ENCODE data around the gene FOXK1.

The FOXK1 gene

DNA sequence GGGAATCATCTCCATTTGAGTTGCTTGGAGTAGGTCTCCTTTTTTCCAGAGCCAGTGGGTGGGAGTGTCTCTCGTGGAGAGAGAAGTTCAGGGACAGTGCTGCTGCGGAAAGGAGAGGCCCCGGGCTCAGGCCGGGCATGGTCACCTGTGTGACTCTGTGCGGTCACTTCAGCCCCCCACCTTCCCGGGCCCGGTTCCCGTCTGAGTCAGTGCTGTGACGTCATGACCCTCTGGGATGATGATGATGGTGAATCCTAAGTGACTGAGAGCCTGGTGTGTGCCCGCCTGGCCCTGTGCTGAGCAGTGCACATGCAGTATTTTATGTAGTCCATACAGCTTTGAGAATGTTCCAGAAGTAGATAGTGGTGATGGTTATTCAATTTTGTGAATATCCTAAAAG is 60.8 kb downstream of the FOXK1 start:
- TF ChIP-seq, protein P1, sequence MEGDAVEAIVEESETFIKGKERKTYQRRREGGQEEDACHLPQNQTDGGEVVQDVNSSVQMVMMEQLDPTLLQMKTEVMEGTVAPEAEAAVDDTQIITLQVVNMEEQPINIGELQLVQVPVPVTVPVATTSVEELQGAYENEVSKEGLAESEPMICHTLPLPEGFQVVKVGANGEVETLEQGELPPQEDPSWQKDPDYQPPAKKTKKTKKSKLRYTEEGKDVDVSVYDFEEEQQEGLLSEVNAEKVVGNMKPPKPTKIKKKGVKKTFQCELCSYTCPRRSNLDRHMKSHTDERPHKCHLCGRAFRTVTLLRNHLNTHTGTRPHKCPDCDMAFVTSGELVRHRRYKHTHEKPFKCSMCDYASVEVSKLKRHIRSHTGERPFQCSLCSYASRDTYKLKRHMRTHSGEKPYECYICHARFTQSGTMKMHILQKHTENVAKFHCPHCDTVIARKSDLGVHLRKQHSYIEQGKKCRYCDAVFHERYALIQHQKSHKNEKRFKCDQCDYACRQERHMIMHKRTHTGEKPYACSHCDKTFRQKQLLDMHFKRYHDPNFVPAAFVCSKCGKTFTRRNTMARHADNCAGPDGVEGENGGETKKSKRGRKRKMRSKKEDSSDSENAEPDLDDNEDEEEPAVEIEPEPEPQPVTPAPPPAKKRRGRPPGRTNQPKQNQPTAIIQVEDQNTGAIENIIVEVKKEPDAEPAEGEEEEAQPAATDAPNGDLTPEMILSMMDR (IDR thresholded peaks at IDR 0.05), result no peak
- no peak overlapping the region for H3K4me3 ChIP-seq (ENCODE audit: low read depth, low read length)
- H3K4me2 ChIP-seq (ENCODE audit: low read length), result no peak overlapping the region
- H3K36me3 ChIP-seq (ENCODE audit: control insufficient read depth, insufficient read depth, low read length), result no peaks in the 10 kb centered on the region
- no peaks in the 10 kb centered on the region for H3K9me3 ChIP-seq (ENCODE audit: control insufficient read depth, low read length)
- H3K79me2 ChIP-seq, result peaks cover 21% of the 10 kb centered on the region
- H3K4me1 ChIP-seq, result peaks cover 21% of the 10 kb centered on the region
- no peak overlapping the region for H3K27ac ChIP-seq
- H3K27me3 ChIP-seq (ENCODE audit: control insufficient read depth, insufficient read depth, low read length), result no peaks in the 10 kb centered on the region
- no peak overlapping the region for H3K9ac ChIP-seq
- no peak overlapping the region for H2AFZ ChIP-seq

DNA sequence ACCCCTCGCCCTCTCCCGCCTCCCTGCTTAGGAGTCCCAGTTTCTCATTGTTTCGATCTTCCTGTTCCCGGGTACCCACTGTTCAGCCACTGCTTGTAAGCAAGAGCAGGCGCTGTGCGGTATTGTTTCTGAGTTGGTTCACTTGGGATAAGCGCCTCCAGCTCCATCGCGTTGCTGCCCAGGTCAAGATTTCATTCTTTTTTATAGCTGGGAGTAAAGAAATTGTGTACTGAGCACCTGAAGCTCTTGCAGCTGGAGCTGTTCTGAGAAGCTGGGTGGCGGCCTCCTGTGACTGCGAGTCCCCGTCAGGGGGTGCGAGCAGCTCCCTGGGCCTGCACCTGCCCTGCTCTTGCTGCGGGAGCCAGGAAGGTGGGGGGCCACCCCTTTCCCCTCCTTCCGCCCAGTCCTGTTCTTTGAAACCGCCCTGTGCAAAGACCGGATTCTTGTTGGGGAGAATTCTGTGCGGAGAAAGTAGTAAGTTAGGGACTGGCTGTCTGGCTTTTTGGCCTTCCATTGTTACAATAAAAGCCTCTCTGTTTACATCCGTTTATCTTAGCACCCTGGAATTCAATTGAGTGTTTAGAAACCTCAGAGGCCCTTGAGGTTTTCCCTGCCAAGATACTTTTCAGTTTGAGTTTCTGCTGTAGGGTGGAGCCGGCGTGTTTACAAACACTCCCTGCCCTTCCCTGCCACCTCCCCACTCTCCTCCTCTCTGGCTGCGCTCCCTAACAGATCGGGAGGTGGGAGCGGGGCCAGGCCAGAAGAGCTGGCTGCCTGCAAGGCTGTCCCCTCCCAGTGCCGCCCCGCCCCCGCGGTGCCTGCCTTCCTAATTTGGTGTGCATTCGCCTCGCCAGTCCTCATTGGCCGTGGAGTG is 62.5 kb downstream of the FOXK1 start:
- TF ChIP-seq, protein P1 (IDR thresholded peaks at IDR 0.05), result no peak
- Histone ChIP-seq H3K9ac (peak overlapping the region; percentile 31), H2AFZ (peak overlapping the region; percentile 35), H3K36me3 (ENCODE audit: control insufficient read depth, insufficient read depth, low read length) (no peaks in the 10 kb centered on the region), H3K4me2 (ENCODE audit: low read length) (peak overlapping the region; percentile 59), H3K79me2 (peaks cover 32% of the 10 kb centered on the region), H3K27ac (peak overlapping the region; percentile 85), H3K9me3 (ENCODE audit: control insufficient read depth, low read length) (no peaks in the 10 kb centered on the region), H3K27me3 (ENCODE audit: control insufficient read depth, insufficient read depth, low read length) (no peaks in the 10 kb centered on the region), H3K4me1 (peaks cover 9% of the 10 kb centered on the region), H3K4me3 (ENCODE audit: low read depth, low read length) (peak overlapping the region; percentile 24)

DNA sequence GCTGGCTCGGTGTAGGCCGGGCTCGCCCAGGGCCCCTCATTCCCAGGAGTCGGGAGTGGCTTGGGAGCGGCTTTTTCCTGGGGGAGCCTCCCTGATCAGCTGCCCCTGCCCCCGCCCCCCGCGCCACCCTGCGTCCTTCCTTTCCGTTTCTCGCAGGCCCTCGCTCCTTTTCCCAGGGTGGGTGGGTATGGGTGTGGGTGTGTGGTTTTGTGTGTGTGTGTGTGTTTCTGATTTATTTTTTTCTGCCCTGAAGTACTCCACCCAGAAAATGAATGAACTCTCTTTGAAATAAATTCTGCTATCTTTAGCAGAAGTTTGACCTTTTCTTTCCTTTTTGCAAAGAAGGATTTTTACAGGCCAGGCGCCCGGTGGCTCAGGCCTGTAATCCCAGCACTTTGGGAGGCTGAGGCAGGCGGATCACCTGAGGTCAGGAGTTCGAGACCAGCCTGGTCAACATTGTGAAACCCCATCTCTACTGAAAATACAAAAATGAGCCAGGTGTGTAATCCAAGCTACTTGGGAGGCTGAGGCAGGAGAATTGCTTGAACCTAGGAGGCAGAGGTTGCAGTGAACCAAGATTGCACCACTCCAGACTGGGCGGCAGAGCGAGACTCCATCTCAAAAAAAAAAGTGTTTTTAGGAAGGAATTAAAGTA is 63.3 kb downstream of the FOXK1 start:
- Histone ChIP-seq H3K79me2 (peaks cover 37% of the 10 kb centered on the region), H3K9ac (no peak overlapping the region), H3K36me3 (ENCODE audit: control insufficient read depth, insufficient read depth, low read length) (no peaks in the 10 kb centered on the region), H3K27ac (peak overlapping the region; percentile 85), H2AFZ (peak overlapping the region; percentile 35), H3K9me3 (ENCODE audit: control insufficient read depth, low read length) (no peaks in the 10 kb centered on the region), H3K4me3 (ENCODE audit: low read depth, low read length) (peak overlapping the region; percentile 17), H3K27me3 (ENCODE audit: control insufficient read depth, insufficient read depth, low read length) (no peaks in the 10 kb centered on the region), H3K4me2 (ENCODE audit: low read length) (peak overlapping the region; percentile 59), H3K4me1 (peaks cover 5% of the 10 kb centered on the region)
- TF ChIP-seq, protein P1 (IDR thresholded peaks at IDR 0.05), result no peak

DNA sequence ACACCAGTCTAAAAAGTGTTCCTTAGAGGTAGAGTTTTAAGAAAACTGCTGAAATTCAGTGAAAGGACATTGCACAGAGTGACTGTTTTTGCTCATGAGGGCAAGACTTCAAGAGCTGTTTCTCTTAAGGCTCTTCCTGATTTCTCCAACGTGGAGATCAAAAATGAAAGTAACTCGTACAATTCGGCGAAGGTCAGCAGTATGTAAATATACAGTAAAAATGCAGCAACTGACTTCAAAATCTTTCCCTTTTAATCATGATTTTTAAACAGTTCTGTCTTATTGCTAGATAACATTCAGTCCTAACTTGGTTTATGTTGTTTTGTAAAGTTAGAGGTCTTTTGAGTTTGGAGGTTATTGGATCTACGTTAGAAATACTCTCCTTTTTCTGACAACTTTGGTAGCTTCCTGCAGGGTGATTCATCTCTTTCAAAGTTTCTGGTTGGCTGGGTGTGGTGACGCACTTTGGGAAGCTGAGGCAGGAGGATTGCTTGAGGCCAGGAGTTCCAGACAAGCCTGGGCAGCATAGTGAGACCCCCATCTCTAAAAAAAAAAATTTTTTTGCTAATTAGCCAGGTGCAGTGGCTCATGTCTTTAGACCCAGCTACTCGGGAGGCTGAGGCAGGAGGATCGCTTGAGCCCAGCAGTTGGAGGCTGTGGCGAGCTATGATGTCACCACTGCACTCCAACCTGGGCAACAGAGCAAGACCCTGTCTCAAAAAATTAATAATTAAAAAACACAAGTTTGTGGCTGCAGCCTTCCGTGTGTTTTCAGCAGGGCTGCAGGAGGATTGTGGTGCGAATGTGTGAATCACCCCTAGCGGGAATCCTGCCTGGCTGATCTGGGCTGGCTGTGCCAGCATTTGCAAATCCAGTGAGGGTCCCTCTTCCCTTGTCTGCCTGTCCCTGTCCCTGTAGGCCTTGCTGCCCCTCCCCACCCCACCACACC is 64.2 kb downstream of the FOXK1 start:
- peak overlapping the region; percentile 10 for H3K4me2 ChIP-seq (ENCODE audit: low read length)
- no peaks in the 10 kb centered on the region for H3K9me3 ChIP-seq (ENCODE audit: control insufficient read depth, low read length)
- peaks cover 5% of the 10 kb centered on the region for H3K4me1 ChIP-seq
- H3K4me3 ChIP-seq (ENCODE audit: low read depth, low read length), result peak overlapping the region; percentile 17
- peak overlapping the region; percentile 85 for H3K27ac ChIP-seq
- H2AFZ ChIP-seq, result no peak overlapping the region
- no peak overlapping the region for H3K9ac ChIP-seq
- H3K36me3 ChIP-seq (ENCODE audit: control insufficient read depth, insufficient read depth, low read length), result no peaks in the 10 kb centered on the region
- TF ChIP-seq, protein P1 (IDR thresholded peaks at IDR 0.05), result no peak
- no peaks in the 10 kb centered on the region for H3K27me3 ChIP-seq (ENCODE audit: control insufficient read depth, insufficient read depth, low read length)
- peaks cover 35% of the 10 kb centered on the region for H3K79me2 ChIP-seq

Measured in parathyroid adenoma (tissue), 2 donors.